A549 (cell line): ENCODE data around the gene TIRAP. TPM values are rescaled to one million over a fixed set of nuclear protein-coding genes. Genes with fewer than 3 reads are reported as not detected.

Experiments used
- ATAC-seq, 2 experiments: fragments of 200-7000 bp in 1 of 2; fragments of >200 bp in 1 of 2; cut with Nextera tagmentation in 1 of 2; cut with Tn5 transposase in 1 of 2; 3 replicates each; pipeline versions ENCODE4 v1.8.0 to v1.9.1; 2018 to 2020; ENCODE audit warnings: mild to moderate bottlenecking in 1 of 2, moderate library complexity in 1 of 2
- CTCF ChIA-PET: fragments of 300-600 bp; sonication (Branson Sonifier 250); formaldehyde crosslinking; extraction: SDS; loops from one replicate; lab custom pipeline; 2021; ENCODE audit warnings: antibody characterized with exemption, inconsistent platforms; lab: Yijun Ruan, JAX
- POLR2A ChIA-PET: fragments of 350-600 bp; formaldehyde crosslinking; extraction: SDS; loops from one replicate; lab custom pipeline; 2021; ENCODE audit warnings: antibody characterized with exemption, inconsistent platforms; lab: Yijun Ruan, JAX
- DNase-seq, 2 experiments: peaks; one replicate each; pipeline versions ENCODE4 v3.0.0 to v3.0.0-alpha.2; 2011 to 2016; ENCODE audit warnings: low read depth in 1 of 2, low spot score in 1 of 2
- FAIRE-seq: peaks from 2 replicates; lab custom pipeline; 2011; peaks lifted over from hg19 to GRCh38; lab: Jason Lieb, UNC
- H3K27ac ChIP-seq, 2 experiments: fragments of >200 bp; sonication (Bioruptor Twin); formaldehyde crosslinking; 3 replicates each; pipeline ENCODE4 v1.5.1; 2016 to 2017
- H3K4me1 ChIP-seq: fragments of >200 bp; sonication (Bioruptor Twin); formaldehyde crosslinking; 3 replicates; pipeline ENCODE4 v1.6.1; 2016
- H3K4me2 ChIP-seq: fragments of >200 bp; sonication (Bioruptor Twin); formaldehyde crosslinking; 3 replicates; pipeline ENCODE4 v1.6.1; 2016
- H3K4me3 ChIP-seq: fragments of >200 bp; sonication (Bioruptor Twin); formaldehyde crosslinking; 3 replicates; pipeline ENCODE4 v1.5.1; 2016
- H3K9me3 ChIP-seq: fragments of >200 bp; sonication (Bioruptor Twin); formaldehyde crosslinking; 3 replicates; pipeline ENCODE4 v1.6.1; 2016
- CBX2 ChIP-seq: fragments of 200-600 bp; sonication (generic); IDR thresholded peaks from 2 replicates; pipeline ENCODE4 v1.6.1; 2016; ENCODE audit warnings: low read depth, mild to moderate bottlenecking, borderline replicate concordance
- CEBPB ChIP-seq, 2 experiments: fragments of >200 bp in 1 of 2; sonication (Bioruptor Twin) in 1 of 2; formaldehyde crosslinking in 1 of 2; IDR thresholded peaks; 2 replicates each; pipeline ENCODE4 v1.6.1; 2012 to 2016
- CHD4 ChIP-seq: fragments of 200-600 bp; sonication (generic); IDR thresholded peaks from 2 replicates; pipeline ENCODE4 v1.6.1; 2016; ENCODE audit warnings: antibody characterized with exemption, mild to moderate bottlenecking, borderline replicate concordance
- EHF ChIP-seq: fragments of 250-450 bp; sonication (Bioruptor Pico); IDR thresholded peaks from 2 replicates; pipeline ENCODE4 v1.5.0; 2020; ENCODE audit warnings: mild to moderate bottlenecking
- EP300 ChIP-seq, 2 experiments: fragments of >200 bp; sonication (Bioruptor Twin); formaldehyde crosslinking; IDR thresholded peaks; 2 replicates in 1 of 2; 3 replicates in 1 of 2; pipeline ENCODE4 v1.6.1; 2016 to 2017
- ESRRA ChIP-seq: fragments of 150-350 bp; IDR thresholded peaks from 2 replicates; pipeline ENCODE4 v1.6.1; 2014; ENCODE audit warnings: mild to moderate bottlenecking, low read length, borderline replicate concordance
- FOXS1 ChIP-seq: fragments of 250-450 bp; sonication (Bioruptor Pico); IDR thresholded peaks from 2 replicates; pipeline ENCODE4 v1.5.0; 2020; ENCODE audit warnings: mild to moderate bottlenecking, moderate library complexity
- JUN ChIP-seq, 2 experiments: fragments of >200 bp; sonication (Bioruptor Twin); formaldehyde crosslinking; IDR thresholded peaks; 2 replicates in 1 of 2; 3 replicates in 1 of 2; pipeline ENCODE4 v1.6.1; 2016 to 2017
- KDM1A ChIP-seq: fragments of 200-600 bp; sonication (generic); IDR thresholded peaks from 2 replicates; pipeline ENCODE4 v1.6.1; 2016; ENCODE audit warnings: low read depth, mild to moderate bottlenecking
- MAFK ChIP-seq: fragments of 450-650 bp; IDR thresholded peaks from 2 replicates; pipeline ENCODE4 v1.6.1; 2014; ENCODE audit not compliant: partially characterized antibody
- NFE2L2 ChIP-seq: fragments of 150-350 bp; conservative IDR thresholded peaks from 2 replicates; pipeline ENCODE4 v1.6.1; 2014; ENCODE audit warnings: low read length
- POLR2A ChIP-seq: IDR thresholded peaks from 2 replicates; pipeline ENCODE4 v1.6.1; 2012; ENCODE audit warnings: mild to moderate bottlenecking, low read length
- RARB ChIP-seq: fragments of 250-450 bp; sonication (Bioruptor Pico); IDR thresholded peaks from 2 replicates; pipeline ENCODE4 v1.8.0; 2021; ENCODE audit warnings: mild to moderate bottlenecking, moderate library complexity
- RCOR1 ChIP-seq: fragments of 150-350 bp; IDR thresholded peaks from 2 replicates; pipeline ENCODE4 v1.6.1; 2014; ENCODE audit warnings: antibody characterized with exemption, low read length, low read depth
- TFCP2L1 ChIP-seq: fragments of 250-450 bp; sonication (Bioruptor Pico); IDR thresholded peaks from 2 replicates; pipeline ENCODE4 v1.5.0; 2021; ENCODE audit warnings: mild to moderate bottlenecking
- TP53 ChIP-seq: fragments of 250-450 bp; sonication (Bioruptor Pico); IDR thresholded peaks from 2 replicates; pipeline ENCODE4 v1.5.0; 2021; ENCODE audit warnings: mild to moderate bottlenecking, moderate library complexity
- ZNF302 ChIP-seq: fragments of 250-450 bp; sonication (Bioruptor Pico); IDR thresholded peaks from 2 replicates; pipeline ENCODE4 v1.9.0; 2021; ENCODE audit warnings: inconsistent platforms, mild to moderate bottlenecking, moderate library complexity
- ZSCAN20 ChIP-seq: fragments of 250-450 bp; sonication (Bioruptor Pico); IDR thresholded peaks from 2 replicates; pipeline ENCODE4 v1.8.0; 2022; ENCODE audit warnings: mild to moderate bottlenecking, moderate library complexity
- WGBS: methylation state at CpG from one replicate; pipeline ENCODE4 v1.1.6; 2017; ENCODE audit errors: missing lambda C conversion rate; 5-methylcytosine and 5-hydroxymethylcytosine counted together
- polyA plus RNA-seq, 4 experiments: library from polyadenylated mRNA; depleted of rRNA in 3 of 4; stranded (reverse); fragments of >200 nt; fragmentation: RNase III in 1 of 4; extraction: RNeasy Plus Mini Kit Qiagen cat#74134 plus additional on column Dnase treatment in 1 of 4; gene quantifications; 2 replicates in 3 of 4; 3 replicates in 1 of 4; pipeline ENCODE4 v1.2.3, GENCODE V29; 2011 to 2017
- TF ChIP-seq, protein P1 (sequence below): fragments of 250-450 bp; sonication (Bioruptor Pico); IDR thresholded peaks from 2 replicates; pipeline ENCODE4 v1.5.0; 2021; ENCODE audit warnings: mild to moderate bottlenecking, moderate library complexity, borderline replicate concordance
- TF ChIP-seq, protein P2 (sequence below): fragments of >200 bp; sonication (Bioruptor Twin); formaldehyde crosslinking; IDR thresholded peaks from 2 replicates; pipeline ENCODE4 v1.6.1; 2016
- TF ChIP-seq, protein P3 (sequence below): fragments of 150-350 bp; IDR thresholded peaks from 2 replicates; pipeline ENCODE4 v1.6.1; 2014; ENCODE audit warnings: low read depth, mild to moderate bottlenecking, low read length
- TF ChIP-seq, protein P4 (sequence below): fragments of 250-450 bp; sonication (Bioruptor Pico); IDR thresholded peaks from 2 replicates; pipeline ENCODE4 v1.5.0; 2020; ENCODE audit warnings: low read depth, mild to moderate bottlenecking, moderate library complexity

TIRAP gene
- polyA plus RNA-seq, 2 of the 4 experiments (the other 2 are of a cell fraction), result 4.5 to 5.4 TPM

DNA sequence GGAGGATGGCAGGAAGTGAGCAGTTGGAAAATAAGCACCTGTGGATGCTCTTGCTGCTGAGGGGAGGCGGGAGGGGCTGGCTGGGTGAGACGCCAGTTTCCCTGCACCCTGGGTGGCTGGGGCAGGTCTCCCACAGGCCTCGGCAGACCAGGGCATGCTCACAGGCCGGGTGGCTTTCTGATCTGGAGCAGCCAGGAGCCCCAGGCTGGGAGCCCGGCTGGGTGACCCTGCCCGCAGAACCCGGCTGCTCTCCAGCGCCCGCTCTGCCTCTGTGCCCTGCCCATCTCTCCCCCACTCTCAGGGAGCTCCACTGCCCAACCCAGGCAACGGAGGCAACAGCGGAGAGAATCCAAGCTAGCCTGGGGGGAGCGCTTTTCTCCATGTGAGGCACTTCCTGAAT is 45.6 kb downstream of the TIRAP start:
- peaks cover 13% of the 10 kb centered on the region for H3K4me1 ChIP-seq
- TF ChIP-seq, protein P1, sequence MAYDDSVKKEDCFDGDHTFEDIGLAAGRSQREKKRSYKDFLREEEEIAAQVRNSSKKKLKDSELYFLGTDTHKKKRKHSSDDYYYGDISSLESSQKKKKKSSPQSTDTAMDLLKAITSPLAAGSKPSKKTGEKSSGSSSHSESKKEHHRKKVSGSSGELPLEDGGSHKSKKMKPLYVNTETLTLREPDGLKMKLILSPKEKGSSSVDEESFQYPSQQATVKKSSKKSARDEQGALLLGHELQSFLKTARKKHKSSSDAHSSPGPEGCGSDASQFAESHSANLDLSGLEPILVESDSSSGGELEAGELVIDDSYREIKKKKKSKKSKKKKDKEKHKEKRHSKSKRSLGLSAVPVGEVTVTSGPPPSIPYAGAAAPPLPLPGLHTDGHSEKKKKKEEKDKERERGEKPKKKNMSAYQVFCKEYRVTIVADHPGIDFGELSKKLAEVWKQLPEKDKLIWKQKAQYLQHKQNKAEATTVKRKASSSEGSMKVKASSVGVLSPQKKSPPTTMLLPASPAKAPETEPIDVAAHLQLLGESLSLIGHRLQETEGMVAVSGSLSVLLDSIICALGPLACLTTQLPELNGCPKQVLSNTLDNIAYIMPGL (CRISPR knock-in tag), result no peak
- TF ChIP-seq EHF (no peak), KDM1A (no peak), ZSCAN20 (no peak), TP53 (CRISPR knock-in tag) (no peak), POLR2A (no peak), JUN (IDR thresholded peaks at IDR 0.05) (no peak), ZNF302 (CRISPR knock-in tag) (no peak), CEBPB (IDR thresholded peaks at IDR 0.05) (no peak)
- TF ChIP-seq, protein P2, sequence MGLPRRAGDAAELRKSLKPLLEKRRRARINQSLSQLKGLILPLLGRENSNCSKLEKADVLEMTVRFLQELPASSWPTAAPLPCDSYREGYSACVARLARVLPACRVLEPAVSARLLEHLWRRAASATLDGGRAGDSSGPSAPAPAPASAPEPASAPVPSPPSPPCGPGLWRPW, result no peak
- no peak overlapping the region for H3K4me3 ChIP-seq
- DNase-seq (no peak), FAIRE-seq (no peak), ATAC-seq (no peak)
- WGBS, result 96% methylated on average over 10 of the region's 12 CpGs
- CTCF ChIA-PET, result interaction anchor here (1.1 kb wide), 1 partner anchor 18 kb away, joined by 5 read pairs; no protein-coding TSS in a partner anchor
- H3K4me2 ChIP-seq, result no peak overlapping the region
- POLR2A ChIA-PET, result no interaction called here
- no peak overlapping the region for H3K27ac ChIP-seq
- H3K9me3 ChIP-seq, result no peaks in the 10 kb centered on the region

DNA sequence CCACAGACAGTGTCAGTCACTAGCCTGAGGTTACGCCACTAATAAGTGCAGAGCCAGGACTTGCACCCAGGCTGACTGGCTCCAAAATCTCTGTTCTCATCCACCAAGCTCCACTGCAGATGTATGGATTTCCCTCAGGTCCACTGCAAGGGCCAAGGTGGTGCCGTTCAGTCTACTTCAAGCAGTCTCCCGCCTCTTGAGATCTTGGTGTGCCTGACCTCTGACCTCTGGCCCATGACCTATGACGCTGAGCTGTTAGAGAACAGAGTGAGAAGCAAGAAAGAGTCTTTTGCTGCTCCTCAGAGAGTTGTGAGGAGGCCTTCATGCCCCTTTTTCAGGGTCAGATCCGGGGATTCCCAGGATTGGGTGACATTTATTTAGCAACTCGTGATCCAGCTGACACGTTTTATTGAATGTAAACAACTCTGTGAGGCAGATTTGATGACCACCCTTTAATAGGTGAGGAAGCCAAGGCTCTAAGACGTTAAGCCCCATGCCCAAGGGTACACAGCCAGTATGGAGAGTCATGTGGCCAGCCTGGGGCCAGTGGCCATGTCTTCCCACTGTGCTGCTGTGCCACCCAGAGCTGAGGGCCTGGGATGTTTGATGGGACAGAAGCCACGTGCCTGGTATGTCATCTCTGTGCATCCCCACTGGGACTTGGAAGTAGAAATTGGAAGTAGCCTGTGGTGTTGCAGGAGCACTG is 46.2 kb downstream of the TIRAP start:
- 84% methylated on average over 9 of the region's 9 CpGs for WGBS
- TF ChIP-seq RARB (CRISPR knock-in tag) (no peak), MAFK (no peak)
- TF ChIP-seq, all 56 proteins: peak for 0
- ChIA-PET POLR2A (no interaction called here), CTCF (interaction anchor here (1.3 to 1.6 kb wide), 2 partner anchors 10 to 19 kb away, joined by 4 to 7 read pairs; no protein-coding TSS in a partner anchor)
- H3K4me2 ChIP-seq, result no peak overlapping the region
- no peak overlapping the region for H3K27ac ChIP-seq
- peaks cover 14% of the 10 kb centered on the region for H3K4me1 ChIP-seq
- FAIRE-seq, result no peak
- no peak overlapping the region for H3K4me3 ChIP-seq
- no peaks in the 10 kb centered on the region for H3K9me3 ChIP-seq
- ATAC-seq, result no peak
- DNase-seq, result no peak

DNA sequence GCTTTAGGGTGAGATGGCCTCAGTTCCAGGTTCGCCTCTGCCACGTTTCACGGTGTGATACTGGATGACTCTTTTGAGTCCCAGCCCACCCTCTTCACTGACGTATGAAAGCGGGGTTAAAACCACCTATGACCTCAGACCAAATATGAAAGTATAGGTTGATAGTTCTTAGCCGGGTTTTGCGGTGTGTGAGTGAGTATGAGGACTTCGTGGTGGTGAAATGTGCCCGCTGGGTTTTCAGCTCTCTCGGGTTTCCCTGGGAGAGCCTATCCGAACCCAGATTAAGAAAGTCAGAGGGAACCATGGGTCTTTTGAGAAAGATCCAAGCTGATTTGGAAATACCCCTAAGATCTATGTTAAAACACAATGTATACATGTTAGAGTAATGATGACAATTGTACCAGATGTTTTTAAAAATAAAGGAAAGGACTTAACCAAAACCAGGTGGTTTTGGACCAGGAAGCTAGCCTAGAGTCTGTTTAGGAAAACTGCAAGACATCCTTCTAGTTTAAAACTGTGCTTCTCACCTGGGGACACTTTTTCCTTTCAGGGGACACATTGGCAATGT is 46.8 kb downstream of the TIRAP start:
- no peak overlapping the region for H3K4me2 ChIP-seq
- ChIA-PET POLR2A (no interaction called here), CTCF (interaction anchor here (1.3 to 1.6 kb wide), 2 partner anchors 10 to 19 kb away, joined by 4 to 7 read pairs; no protein-coding TSS in a partner anchor)
- H3K27ac ChIP-seq, result no peak overlapping the region
- H3K4me3 ChIP-seq, result no peak overlapping the region
- no peak for ATAC-seq
- FAIRE-seq, result no peak
- 93% methylated on average over 11 of the region's 11 CpGs for WGBS
- TF ChIP-seq, protein P3, sequence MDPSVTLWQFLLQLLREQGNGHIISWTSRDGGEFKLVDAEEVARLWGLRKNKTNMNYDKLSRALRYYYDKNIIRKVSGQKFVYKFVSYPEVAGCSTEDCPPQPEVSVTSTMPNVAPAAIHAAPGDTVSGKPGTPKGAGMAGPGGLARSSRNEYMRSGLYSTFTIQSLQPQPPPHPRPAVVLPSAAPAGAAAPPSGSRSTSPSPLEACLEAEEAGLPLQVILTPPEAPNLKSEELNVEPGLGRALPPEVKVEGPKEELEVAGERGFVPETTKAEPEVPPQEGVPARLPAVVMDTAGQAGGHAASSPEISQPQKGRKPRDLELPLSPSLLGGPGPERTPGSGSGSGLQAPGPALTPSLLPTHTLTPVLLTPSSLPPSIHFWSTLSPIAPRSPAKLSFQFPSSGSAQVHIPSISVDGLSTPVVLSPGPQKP, result no peak
- no peak for TF ChIP-seq RCOR1
- TF ChIP-seq ZSCAN20, result no peak
- TF ChIP-seq TFCP2L1 (CRISPR knock-in tag), result no peak
- no peak for TF ChIP-seq RARB (CRISPR knock-in tag)
- TF ChIP-seq, protein P2, result no peak
- no peak for TF ChIP-seq EP300 (IDR thresholded peaks at IDR 0.05)
- TF ChIP-seq, protein P4, sequence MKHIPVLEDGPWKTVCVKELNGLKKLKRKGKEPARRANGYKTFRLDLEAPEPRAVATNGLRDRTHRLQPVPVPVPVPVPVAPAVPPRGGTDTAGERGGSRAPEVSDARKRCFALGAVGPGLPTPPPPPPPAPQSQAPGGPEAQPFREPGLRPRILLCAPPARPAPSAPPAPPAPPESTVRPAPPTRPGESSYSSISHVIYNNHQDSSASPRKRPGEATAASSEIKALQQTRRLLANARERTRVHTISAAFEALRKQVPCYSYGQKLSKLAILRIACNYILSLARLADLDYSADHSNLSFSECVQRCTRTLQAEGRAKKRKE, result no peak
- TF ChIP-seq CBX2, result no peak
- TF ChIP-seq TP53 (CRISPR knock-in tag), result no peak
- no peak for TF ChIP-seq NFE2L2
- no peak for TF ChIP-seq CHD4
- no peak for TF ChIP-seq JUN (IDR thresholded peaks at IDR 0.05)
- no peak for TF ChIP-seq FOXS1 (CRISPR knock-in tag)
- TF ChIP-seq ESRRA, result no peak
- TF ChIP-seq MAFK, result no peak
- H3K9me3 ChIP-seq, result no peaks in the 10 kb centered on the region
- DNase-seq, result no peak
- peaks cover 14% of the 10 kb centered on the region for H3K4me1 ChIP-seq
